ENCODE results near the gene SMG1. TPM values are rescaled to one million over a fixed set of nuclear protein-coding genes. Genes with fewer than 3 reads are reported as not detected.
A peak's percentile ranks its signal among the peaks of the same experiment; 100 is the strongest.
"Not testable (repeated sequence)": the region's sequence is repeated elsewhere in the genome, so short reads cannot be mapped to it uniquely, and the experiment has no call there.

The SMG1 gene
- total RNA-seq, 1 donor from 2014 or later, result 134 TPM

DNA sequence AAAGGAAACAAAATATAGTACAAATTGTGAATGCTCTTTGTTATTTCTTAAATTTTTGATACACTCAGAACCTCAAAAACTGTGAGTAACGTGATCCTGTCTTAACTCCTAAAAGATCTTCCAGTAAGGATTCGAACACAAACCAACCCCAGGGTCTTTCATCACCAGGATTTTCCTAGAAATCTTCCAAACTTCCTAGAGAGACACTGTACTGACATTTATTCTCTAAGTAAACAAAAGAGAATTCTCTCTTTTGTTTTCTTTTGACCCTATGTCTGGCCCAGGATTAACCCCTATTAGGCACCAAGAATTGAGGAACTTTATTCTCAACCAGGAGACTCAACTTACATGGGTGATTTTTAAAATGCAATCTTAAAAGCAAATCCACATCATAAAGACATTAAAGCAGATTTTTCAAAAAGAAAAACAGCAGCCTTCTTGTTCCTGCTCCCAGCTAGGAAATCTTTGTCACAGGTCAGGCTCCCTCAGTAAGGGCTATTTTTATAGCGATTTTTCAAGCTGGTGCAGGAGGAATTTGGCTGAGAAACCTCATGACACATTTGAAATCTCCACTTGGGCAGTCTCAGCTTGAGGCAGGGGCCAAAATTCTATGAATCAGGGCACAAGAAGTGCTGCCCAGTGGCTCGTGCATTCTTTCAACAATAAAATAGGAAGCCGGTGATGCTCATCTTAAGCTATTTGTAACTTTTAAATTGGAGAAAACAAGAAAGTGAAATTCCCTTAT, 6.2 kb upstream of the SMG1 start:
- DNase-seq, result no peak

DNA sequence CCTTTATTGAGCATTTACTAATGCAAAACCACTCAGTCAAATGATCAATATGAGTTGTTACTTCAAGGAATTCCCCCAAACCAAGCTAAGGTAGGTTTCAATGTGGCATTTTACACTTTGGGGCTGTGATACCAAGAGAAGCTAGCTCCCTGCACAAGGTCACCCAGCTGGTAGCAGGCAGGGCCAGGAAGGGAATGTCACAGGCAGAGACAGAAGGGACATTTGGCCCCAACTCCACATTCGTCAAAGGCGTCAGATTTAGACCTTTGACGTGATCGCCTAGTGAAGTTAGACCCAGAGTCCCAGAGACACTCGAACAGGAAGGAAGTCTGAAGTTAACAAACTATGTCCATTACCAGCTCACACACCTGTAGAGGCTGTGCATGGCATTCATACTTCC, 5.5 kb upstream of the SMG1 start:
- DNase-seq, result no peak

DNA sequence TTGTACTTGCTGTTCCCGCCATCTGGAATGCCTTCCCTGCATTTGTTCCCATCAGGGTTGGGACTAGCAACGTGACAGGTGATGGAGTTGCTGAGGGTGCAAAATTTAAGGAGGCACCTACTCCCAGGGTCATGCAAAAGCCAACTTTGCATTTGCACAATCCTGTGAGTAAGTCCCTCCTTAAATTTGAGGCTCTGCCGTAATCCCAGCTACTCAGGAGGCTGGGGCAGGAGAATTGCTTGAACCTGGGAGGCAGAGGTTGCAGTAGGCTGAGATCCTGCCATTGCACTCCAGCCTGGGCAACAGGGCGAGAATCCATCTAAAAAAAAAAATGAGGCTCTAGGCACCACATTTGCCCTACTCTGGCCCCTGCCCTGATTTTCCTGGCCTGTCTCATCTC, 3.9 kb upstream of the SMG1 start:
- DNase-seq, result not testable (repeated sequence)

DNA sequence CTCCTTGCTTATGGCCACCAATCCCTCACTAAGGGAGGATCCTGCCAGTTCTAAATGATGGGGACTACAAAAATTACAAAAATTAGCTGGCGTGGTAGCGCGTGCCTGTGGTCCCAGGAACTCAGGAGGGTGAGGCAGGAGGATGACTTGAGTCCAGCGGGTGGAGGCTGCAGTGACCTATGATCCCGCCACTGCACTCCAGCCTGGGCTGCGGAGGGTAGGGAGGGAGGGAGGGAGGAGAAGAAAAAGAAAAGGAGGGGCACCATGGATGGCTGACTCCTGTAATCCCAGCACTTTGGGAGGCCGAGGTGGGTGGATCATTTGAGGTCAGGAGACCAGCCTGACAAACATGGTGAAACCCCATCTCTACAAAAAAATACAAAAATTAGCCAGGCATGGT, 1.9 kb upstream of the SMG1 start:
- DNase-seq, result not testable (repeated sequence)

DNA sequence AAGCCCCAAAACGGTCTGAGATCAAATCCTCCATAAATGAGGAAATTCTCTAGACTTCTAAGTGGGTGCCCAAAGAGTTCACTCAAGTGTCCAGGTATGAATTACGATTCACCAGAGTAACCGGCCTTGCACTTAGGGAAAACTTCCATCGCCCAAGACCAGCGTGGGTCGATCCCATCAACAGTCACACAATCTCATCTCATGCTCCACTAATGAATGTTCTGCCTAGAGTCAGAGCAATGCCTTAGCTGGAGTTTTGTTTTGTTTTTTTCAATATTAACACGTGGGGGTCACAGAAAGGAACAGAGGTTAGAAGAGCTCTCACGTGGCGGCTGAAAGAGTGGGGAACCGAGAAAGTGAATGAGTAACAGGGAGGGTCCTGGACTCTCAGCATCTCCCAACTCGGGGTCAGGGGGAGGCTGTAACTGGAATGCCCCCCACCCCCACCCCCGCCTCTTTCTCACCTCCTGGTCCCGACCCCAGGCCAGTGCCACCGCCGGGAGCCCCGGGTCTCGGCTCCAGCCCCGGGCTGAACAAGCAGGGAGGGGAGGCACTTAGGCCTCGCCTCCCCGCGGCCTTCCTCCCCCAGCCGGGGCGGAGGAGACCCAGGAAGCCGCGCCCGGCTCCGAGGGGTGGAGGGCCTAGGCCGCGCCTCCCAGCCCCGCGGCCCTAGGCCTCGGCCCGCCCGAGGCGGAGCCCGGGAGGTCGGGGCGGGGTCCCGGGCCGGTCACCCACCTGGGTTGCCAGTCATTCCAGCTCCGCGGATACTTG, 808 bp downstream of the SMG1 start:
- DNase-seq, result peak; percentile 54

DNA sequence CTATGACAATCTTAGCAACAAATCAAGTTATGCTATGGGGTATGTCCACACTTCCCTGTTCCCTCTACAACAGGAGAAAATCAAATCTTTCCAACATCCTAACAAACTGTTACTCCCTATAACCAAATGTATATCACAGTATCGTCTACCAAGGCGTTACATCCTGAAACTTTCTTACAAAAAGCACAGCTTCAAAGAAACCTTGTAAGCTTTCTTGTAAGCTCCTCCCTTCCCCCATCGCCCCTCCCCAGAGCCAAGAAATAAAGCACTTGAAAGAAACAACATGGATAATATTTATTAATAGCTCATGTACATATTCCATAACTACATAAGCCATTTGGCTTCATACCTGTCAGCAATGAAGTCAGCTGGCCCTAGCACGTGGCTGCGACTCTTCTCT, 2.3 kb downstream of the SMG1 start:
- not testable (repeated sequence) for DNase-seq

DNA sequence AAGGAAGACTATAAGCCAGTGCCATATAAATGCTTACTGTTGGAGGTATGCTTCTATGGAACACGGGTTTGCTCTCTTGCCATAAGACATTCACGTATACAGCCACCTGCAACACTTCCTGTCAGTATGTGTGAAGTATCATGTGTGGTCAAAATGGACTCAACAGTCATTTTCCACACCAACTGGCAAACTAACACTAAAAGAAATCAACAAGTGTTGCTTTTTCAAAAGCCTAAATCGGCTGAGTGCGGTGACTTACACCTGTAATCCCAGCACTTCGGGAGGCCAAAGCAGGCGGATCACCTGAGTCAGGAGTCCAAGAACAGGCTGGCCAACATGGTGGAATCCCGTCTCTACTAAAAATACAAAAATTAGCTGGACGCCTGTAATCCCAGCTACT, 3.1 kb downstream of the SMG1 start:
- DNase-seq, result not testable (repeated sequence)

DNA sequence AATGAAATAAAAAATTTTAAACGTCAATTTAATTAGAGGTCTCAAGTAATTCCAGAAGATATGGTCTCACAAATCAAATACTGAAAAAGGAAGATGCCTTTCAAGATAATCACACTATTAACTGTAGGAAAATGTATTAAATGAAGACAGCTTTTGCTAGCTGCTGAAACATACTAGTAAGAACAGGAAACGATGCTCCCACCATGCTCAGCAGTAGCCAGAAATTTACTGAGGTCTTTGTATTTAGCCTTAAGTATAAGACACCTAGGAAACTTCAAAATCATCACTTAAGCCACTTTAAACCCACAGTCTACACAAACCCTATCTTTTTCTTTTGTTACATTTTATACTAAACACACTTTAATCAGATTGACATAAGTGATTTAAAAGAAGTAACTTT, 16.6 kb downstream of the SMG1 start:
- not testable (repeated sequence) for DNase-seq

DNA sequence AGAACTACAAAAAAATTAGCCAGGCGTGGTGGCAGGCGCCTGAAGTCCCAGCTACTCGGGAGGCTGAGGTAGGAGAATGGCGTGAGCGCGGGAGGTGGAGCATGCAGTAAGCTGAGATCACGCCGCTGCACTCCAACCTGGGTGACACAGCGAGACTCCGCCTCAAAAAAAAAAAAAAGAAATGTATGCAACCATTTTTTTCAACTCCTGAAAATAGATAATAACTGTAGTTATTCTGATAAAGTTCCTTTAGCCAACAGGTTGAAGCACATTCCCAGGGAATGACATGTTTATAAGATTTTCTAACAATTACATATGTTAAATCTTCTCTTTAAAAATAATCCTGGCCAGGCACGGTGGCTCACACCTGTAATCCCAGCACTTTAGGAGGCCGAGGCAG, 17.5 kb downstream of the SMG1 start:
- not testable (repeated sequence) for DNase-seq

DNA sequence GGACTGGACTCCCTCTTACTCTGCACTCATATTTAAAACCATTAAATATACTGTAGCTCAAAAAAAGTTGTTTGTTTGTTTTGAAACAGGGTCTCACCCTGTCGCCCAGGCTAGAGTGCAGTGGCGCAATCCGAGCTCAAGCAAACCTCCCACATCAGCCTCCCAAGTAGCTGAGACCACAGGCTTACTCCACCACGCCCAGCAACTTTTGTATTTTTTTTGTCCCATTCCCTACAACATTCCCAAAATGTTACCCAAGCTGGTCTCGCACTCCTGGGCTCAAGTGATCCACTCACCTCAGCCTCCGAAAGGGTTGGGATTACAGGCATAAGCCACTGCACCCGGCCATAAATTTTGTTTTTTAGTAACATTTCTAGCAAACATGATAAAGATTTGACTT, 23.4 kb downstream of the SMG1 start:
- not testable (repeated sequence) for DNase-seq

DNA sequence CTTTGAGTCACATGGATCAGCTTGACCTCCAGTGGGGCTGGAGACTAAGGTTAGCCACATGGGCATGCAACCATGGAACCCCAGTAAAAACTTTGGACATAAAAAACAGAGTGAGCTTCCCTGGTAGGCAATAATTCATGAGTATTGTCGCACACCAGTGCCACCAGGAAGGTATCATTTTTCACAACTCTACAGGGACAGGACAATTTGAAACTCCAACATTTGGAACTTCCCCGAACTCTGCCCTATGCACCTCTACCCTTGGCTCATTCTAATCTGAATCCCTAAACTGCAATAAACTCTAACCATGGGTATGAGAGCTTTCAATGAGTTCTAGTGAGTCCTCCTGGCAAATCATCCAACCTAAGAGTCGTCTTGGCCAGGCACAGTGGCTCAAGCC, 24.2 kb downstream of the SMG1 start:
- DNase-seq, result not testable (repeated sequence)

DNA sequence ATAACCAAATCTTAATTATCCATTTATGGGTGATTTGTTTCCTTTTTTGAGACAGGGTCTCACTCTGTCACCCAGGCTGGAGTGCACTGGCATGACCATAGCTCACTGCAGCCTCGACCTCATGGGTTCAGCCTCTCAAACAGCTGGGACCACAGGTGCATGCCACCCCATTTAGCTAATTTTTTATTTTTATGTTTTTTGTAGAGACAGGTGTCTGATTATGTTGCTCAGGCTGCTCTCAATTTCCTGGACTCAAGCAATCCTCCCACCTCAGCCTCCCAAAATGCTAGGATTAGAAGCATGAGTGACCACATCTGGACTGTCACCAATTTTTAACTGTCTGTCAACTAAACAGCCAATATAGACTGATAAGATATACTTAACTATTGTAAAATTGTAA, 25.0 kb downstream of the SMG1 start:
- not testable (repeated sequence) for DNase-seq

DNA sequence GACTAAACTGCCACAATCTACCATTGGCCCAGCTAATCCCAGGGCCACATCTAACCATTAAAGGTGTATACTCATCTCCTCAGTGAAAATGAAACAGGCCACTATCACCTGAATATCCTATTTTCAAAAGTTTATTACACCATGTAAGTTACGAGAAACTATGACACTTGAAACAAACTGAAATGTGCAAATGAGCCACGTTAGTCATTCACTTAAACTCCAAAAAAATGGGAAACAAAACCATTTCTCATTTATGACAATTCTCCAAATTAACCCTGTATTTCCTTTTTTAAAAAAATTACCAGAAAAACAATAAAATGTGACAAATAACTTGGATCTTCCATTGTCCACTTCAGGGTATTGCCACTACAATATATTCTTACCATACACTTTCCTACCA, 41.8 kb downstream of the SMG1 start:
- DNase-seq, result not testable (repeated sequence)

DNA sequence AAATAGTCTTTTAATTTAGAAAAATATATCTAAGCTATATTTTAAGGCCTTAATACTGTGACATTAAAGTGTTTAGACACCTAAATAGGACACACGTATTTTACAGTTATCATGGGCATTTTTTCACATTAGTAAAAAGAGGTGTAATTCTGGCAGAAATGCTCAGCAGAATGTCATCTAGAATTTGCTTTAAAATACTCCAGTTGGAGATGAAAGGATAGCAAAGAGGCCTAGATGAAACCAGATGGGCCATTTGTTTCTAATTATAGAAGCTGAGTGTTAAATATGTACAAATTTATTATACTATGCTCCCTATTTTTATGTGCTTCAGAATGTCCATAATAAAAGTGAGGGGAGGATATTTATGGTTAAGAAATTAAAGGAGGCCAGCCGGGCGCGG, 48.5 kb downstream of the SMG1 start:
- not testable (repeated sequence) for DNase-seq

DNA sequence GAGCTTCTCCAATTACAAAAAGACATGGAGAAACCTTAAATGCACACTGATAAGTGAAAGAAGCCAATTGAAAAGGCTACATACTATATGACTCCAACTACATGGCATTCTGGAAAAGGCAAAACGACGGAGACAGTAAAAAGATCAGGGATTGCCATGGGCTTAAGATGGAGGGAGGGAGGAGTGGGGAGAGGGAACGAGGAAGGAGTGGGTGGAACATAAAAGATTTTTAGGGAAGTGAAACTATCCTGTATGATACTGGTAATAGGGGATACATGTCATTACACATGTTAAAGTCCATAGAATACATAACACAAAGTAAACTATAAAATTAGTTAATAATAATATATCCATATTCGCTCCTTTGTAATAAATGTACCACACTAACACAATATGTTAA, 48.9 kb downstream of the SMG1 start:
- not testable (repeated sequence) for DNase-seq

DNA sequence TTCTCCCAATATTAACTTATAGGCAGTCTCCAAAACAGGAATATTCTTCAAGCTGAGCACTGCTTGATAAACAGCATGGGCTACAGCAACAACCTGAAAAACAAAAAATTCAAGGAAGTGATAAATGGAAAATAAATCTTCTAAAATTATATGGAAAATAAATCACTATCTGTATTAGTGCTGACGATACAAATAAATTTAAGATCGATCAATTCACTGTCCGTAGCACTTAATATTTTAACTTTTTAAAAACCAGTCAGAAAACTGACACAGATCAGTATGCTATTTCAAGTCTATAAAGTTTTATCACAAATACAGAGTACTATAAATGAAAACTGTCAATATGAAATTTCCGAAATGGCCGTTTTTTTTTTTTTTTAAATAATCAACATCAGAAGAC, 49.9 kb downstream of the SMG1 start:
- not testable (repeated sequence) for DNase-seq

DNA sequence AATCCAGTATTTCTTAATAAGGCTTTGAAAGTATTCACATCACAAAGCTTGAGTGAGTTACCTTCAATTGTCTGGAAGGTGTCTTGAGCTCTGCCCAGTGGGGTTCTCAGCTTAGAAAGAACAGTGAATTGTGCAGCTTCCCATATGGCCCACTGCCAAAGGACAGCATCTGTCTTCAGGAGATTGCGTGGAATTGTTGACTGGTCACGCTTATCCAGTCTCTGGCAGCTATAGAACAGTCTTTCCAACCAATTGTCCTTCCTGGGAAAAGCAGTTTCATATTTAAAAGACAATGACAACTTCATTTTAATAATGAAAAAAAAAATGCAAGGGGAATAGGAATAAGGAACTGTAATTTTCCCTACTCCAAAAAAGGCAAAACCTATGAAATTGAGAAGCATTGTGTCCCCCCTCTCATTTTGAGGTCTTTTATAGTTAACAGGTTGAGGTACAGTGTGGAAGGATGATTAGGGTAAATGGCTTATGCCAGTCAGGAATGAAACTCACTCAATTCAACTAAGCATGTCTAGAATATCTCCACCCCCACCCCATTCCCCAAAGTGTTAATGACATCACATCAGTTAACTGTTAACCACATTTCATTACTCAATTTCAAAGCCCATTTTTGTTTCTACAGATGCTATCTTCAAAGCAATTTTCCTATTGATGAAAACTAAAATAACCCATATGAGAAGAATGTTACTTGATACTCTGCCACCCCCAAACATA, 57.0 kb downstream of the SMG1 start:
- DNase-seq, result peak; percentile 14

DNA sequence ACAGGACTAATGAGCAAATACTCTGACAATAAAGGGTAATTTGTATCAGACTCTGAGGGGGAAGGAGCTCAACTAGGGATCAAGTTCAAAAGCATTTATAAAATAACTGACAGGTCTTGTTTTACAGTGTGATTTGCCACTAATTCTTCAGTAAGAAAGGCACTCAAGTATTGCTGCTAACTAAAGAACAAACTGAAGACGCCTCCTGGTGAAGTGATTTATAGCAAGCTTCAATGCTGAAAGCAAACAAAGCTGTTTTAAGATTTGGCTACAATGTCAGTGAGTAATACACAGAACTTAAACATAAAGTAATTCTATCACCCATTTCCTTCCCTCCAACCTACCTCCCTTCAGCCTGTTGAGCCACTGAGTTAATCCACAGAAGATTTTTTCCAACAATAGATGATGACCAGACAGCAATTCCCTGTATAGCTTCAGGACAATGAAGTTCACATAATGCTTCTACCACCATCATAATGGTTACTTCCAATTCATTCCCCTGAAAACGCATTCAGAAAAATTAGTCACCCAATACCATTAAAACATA, 59.9 kb downstream of the SMG1 start:
- not testable (repeated sequence) for DNase-seq

DNA sequence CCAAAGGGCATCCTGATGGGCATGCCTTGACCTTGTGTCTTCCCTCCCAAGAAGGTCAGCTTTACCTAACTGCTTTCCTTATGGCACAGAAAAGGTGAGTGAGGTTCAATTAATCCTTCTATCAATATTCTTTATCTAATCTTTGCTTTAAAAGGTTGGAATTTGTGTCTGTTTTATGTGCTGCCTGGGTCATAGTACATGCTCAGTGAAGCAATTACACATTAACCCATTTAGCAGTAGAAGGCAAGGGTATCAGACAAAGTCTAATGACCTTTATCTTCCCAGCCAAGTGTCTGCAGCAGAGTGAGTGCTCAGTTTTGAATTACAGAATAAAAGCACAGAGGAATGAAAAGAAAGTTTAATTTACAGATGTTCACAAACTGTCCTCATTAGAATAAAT, 63.3 kb downstream of the SMG1 start:
- not testable (repeated sequence) for DNase-seq

DNA sequence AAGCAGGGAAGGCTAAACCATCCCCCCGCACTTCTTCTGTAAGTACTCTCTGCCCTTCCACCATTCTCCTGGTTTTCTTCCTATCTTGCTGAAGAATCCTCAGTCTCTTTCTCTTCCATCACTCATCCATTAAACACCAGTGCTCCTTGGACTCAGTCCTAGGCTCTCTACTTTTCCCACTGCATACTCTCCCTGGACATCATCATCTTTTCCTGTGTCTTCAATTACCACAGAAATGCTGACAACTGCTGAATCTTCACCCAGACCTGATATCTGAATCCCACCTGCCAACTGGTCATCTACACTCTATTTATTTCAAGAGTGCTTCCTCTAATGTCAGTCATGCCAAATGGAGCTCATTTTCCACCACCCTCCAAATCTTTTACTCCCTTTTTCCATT, 71.0 kb downstream of the SMG1 start:
- no peak for DNase-seq

DNA sequence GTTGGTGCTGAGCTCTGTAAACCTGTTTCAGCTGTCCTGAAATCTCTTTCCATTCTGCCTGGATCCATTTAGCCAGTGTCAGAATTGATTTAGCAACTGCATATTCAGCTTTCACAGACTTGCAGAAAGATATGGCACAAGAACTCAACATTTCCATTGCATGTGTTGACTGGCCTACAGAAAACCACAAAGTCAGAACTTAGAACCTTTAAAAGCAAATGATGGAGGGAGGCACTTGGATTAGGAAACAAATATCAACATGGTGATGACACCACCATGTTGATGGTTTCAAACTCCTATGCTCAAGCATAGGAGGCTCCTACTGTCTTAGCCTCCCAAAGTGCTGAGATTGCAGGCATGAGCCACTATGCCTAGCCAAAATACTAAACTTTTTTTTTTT, 72.5 kb downstream of the SMG1 start:
- no peak for DNase-seq

DNA sequence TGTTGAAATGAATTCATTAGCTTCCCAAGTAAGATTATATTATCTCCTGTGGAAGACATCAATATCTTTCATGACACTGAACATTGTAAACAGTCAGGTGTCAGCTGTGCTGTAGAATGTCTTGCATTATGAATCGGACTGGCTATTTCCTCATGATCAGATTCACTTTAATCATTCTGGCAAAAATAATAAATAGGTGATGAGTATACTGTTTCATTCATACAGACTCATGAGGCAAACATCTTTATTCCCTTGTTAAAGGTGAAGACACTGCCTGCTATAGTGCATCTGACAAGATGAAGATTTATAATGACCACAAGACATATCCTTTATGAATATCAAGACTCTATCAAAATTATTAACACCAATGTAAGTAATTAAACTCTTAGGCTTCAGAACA, 73.6 kb downstream of the SMG1 start:
- no peak for DNase-seq

DNA sequence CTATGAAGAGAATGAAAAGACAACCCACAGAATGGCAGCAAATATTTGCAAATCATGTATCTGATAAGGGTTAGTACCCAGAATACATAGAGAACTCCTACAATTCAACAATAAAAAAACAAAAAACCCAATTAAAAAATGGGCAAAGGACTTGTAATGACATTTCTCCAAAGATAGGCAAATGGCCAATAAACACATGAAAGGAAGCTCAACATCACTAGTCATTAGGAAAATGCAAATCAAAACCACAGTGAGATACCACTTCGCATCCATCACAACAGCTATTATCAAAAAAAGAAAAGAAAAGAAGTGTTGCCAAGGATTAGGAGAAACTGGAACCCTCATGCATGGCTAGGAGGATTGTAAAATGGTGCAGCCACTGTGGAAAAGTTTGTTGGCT, 79.8 kb downstream of the SMG1 start:
- DNase-seq, result no peak
